ENCODE results near the gene SERP2.

Gene SERP2

GRCh38 chr13:44435142-44435918 lies 61.7 kb downstream of the SERP2 start:
- DNase-seq (ENCODE audit: low read depth) = peak; percentile 68

GRCh38 chr13:44435919-44436510 lies 62.4 kb downstream of the SERP2 start:
- no peak for DNase-seq (ENCODE audit: low read depth)

- DNase-seq (ENCODE audit: low read depth) = no peak
Observed at GRCh38 chr13:44436589-44437337, 63.1 kb downstream of the SERP2 start.

GRCh38 chr13:44437356-44438233 lies 64.0 kb downstream of the SERP2 start:
- no peak for DNase-seq (ENCODE audit: low read depth)

- DNase-seq (ENCODE audit: low read depth) = no peak
Observed at GRCh38 chr13:44438234-44438579, 64.6 kb downstream of the SERP2 start.

GRCh38 chr13:44439452-44440024 lies 65.9 kb downstream of the SERP2 start:
- no peak for DNase-seq (ENCODE audit: low read depth)

- DNase-seq (ENCODE audit: low read depth) = no peak
Observed at GRCh38 chr13:44440046-44440608, 66.5 kb downstream of the SERP2 start.

All from stimulated activated CD8-positive, alpha-beta memory T cell treated with anti-CD3 and anti-CD28 coated beads, Interleukin-15, amount 100 ng/mL, for 24 hours (primary cell).